Breast epithelium (tissue), 3 donors: ENCODE measurements around the gene MLH1.

Experiments used
- CTCF ChIP-seq, 3 donors: fragments of 450-650 bp; IDR thresholded peaks; one replicate each; pipeline ENCODE4 v1.5.1; 2016 to 2017; ENCODE audit warnings: antibody characterized with exemption in 3 of 3, mild to moderate bottlenecking in 3 of 3, moderate library complexity in 3 of 3
- POLR2A ChIP-seq: fragments of 450-650 bp; IDR thresholded peaks from one replicate; pipeline ENCODE4 v1.6.1; 2016; ENCODE audit warnings: antibody characterized with exemption, mild to moderate bottlenecking, moderate library complexity
- POLR2AphosphoS5 ChIP-seq, 3 donors: sonication (generic); formaldehyde crosslinking; IDR thresholded peaks; one replicate each; pipeline ENCODE4 v1.6.1; 2017; ENCODE audit warnings: antibody characterized with exemption in 3 of 3

- TF ChIP-seq POLR2A (no peak), CTCF (IDR thresholded peaks at IDR 0.05) (no peak), POLR2AphosphoS5 (IDR thresholded peaks at IDR 0.05) (no peak)
These were observed 32.4 kb downstream of the MLH1 start for GRCh38 chr3:37025561-37026335.
